Right cardiac atrium (tissue), 5 donors: Measurements from ENCODE around the gene ALK. TPM values are rescaled to one million over a fixed set of nuclear protein-coding genes. Genes with fewer than 3 reads are reported as not detected.
A peak's percentile ranks its signal among the peaks of the same experiment; 100 is the strongest.

Experiments
- ATAC-seq, 2 donors: fragments of 200-7000 bp; cut with Tn5 transposase; one replicate each; pipeline versions ENCODE4 v1.8.0 to v1.9.1; 2020; ENCODE audit warnings: moderate library complexity in 2 of 2, mild to moderate bottlenecking in 1 of 2
- DNase-seq, 3 donors: peaks; one replicate each; pipeline ENCODE4 v3.0.0-alpha.2; 2020
- H3K27ac ChIP-seq: one replicate; pipeline ENCODE4 v1.5.1; 2013; ENCODE audit warnings: mild to moderate bottlenecking, low read length, control low read depth, moderate library complexity
- H3K27me3 ChIP-seq: one replicate; pipeline ENCODE4 v1.6.1; 2013; ENCODE audit not compliant: control insufficient read depth, insufficient read depth
- H3K4me1 ChIP-seq: one replicate; pipeline ENCODE4 v1.6.1; 2013; ENCODE audit warnings: low read length; ENCODE audit not compliant: control insufficient read depth, insufficient read depth
- H3K4me3 ChIP-seq: one replicate; pipeline ENCODE4 v1.5.1; 2013; ENCODE audit warnings: low read length, control low read depth
- H3K9me3 ChIP-seq: one replicate; pipeline ENCODE4 v1.6.1; 2013; ENCODE audit warnings: low read length; ENCODE audit not compliant: control insufficient read depth
- WGBS: extraction: QIAGEN DNeasy Blood & Tissue Kit; methylation state at CpG from one replicate; pipeline ENCODE4 v1.1.7; 2013; 5-methylcytosine and 5-hydroxymethylcytosine counted together
- intact Hi-C, 4 donors: fragments of 100-400 bp; cut with DNase I; formaldehyde crosslinking; loops; one replicate each; pipeline versions ENCODE4 v1.11.0 to v1.14.0; 2022 to 2023
- polyA plus RNA-seq: library from polyadenylated mRNA; stranded (reverse); fragments of 200-250 nt; gene quantifications from one replicate; pipeline ENCODE4 v1.2.3, GENCODE V29; 2013
- total RNA-seq, 4 donors: library from RNA; stranded (reverse); fragmentation: NEBNext Ultra II Directional; extraction: Animal tissue kit (Norgen Biotek cat#: 25700); gene quantifications; one replicate each; pipeline ENCODE4 v1.2.1, GENCODE V29; 2021
- donor health status: healthy with polysubstance abuse.
- donor health status: DM: no; HTN: yes; CAD: no.
- donor health status: DM: no; HTN: no; CAD: no.
- donor health status: DM: no; HTN: yes; CAD: no; lungs with severe emphysema.
- donor health status: DM: yes; HTN: yes; CAD: no.

The ALK gene
- total and polyA plus RNA-seq, 5 donors = 0.05 to 0.17 (median 0.10) TPM; not detected in 1

DNA sequence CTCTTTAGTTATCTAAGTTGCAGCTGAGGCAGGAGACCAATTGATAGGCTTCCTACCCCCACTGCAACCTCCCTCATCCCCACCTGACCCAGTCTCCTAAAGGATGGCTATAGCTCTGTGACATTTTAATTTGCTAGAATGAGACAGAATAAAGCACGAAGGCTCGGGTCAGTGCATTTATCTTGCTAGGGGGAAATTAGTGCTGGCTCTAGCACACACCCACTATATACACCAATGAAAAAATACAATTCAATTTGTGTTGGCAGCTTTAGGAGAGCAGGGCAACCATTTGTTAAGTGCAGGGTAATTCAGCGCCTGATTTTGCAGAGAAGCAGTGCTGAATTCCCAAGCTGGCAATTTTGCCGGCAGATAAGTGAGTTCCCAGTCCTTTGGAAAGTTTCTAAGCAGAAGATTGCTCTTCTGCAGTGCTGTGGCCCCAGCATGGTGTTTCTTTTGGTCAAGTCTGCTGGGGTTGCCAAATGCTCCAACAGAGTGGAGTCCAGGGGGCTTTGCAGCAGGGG lies 346.0 kb downstream of the ALK start:
- intact Hi-C loops = no loop called here
- 73% methylated on average over 4 of the region's 4 CpGs for WGBS
- no peaks in the 10 kb centered on the region for H3K4me1 ChIP-seq
- H3K9me3 ChIP-seq = no peaks in the 10 kb centered on the region
- DNase-seq (no peak), ATAC-seq (no peak)
- H3K27ac ChIP-seq = no peak overlapping the region
- no peaks in the 10 kb centered on the region for H3K27me3 ChIP-seq
- H3K4me3 ChIP-seq = no peak overlapping the region

DNA sequence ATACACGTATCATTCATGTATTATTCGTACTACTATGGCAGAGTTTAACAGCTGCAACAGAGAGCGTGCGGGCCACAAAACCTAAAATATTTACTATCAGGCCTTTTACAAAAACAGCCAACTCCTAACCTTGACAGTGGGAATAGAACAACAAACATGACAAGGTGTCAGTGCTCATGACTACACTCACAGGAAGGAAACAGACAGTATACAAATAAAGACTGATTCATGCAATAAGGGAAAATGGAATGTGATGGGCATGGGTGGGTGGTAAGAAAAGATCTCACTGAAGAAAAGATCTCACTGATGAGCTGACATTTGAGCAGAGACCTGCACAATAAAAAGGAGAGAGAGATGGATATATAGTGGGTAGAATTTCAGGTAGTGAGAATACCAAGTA lies 347.8 kb downstream of the ALK start:
- Histone ChIP-seq H3K27ac (no peak overlapping the region), H3K4me3 (no peak overlapping the region), H3K9me3 (no peaks in the 10 kb centered on the region), H3K4me1 (no peaks in the 10 kb centered on the region), H3K27me3 (no peaks in the 10 kb centered on the region)
- DNase-seq = no peak
- intact Hi-C loops = no loop called here
- no peak for ATAC-seq
- WGBS = 93% methylated on average over 4 of the region's 4 CpGs

DNA sequence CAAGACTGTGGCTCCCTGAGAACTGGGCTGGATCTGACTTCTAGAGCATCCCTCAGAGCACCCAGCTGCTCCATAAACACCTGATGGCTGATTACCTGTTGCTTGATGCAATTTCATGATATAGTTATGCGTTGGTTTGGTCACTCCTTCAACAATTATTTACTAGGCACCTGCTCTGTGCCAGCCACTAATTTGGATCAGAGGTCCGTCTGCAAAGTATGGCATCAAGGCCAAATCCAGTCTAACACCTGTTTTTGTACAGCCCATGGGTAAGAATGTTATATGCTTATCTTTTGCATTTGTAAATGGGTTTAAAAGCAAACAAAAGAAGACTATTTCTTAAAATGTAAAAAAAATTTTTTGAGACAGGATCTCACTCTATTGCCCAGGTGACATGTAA lies 348.2 kb downstream of the ALK start:
- Histone ChIP-seq H3K27ac (no peak overlapping the region), H3K9me3 (no peaks in the 10 kb centered on the region), H3K4me1 (no peaks in the 10 kb centered on the region), H3K27me3 (no peaks in the 10 kb centered on the region), H3K4me3 (no peak overlapping the region)
- intact Hi-C loops = no loop called here
- ATAC-seq (no peak), DNase-seq (no peak)
- WGBS = 89% methylated on average over 2 of the region's 2 CpGs

DNA sequence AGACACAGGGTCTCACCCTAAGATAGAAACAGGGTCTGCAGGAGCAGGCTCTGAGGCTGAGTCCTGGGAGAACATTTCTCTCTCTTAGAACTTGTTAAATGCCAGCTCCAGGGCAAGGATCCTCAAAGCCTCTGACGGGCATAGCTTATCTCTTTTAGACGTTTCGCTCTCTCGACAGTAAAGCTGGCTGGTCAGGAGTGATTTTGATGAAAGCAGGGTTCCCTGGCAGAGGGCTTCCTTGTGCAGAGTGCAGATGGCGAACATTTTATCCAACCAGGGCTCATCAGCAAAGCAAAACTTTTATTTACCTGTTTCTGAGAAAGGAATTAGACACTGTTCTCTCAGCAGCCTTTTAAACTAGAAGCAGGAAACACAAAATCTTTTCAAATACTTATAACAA lies 350.8 kb downstream of the ALK start:
- intact Hi-C loops = no loop called here
- peaks cover 2% of the 10 kb centered on the region for H3K27me3 ChIP-seq
- DNase-seq (no peak), ATAC-seq (no peak)
- 46% methylated on average over 5 of the region's 5 CpGs for WGBS
- H3K9me3 ChIP-seq = no peaks in the 10 kb centered on the region
- no peak overlapping the region for H3K27ac ChIP-seq
- H3K4me1 ChIP-seq = no peaks in the 10 kb centered on the region
- no peak overlapping the region for H3K4me3 ChIP-seq

DNA sequence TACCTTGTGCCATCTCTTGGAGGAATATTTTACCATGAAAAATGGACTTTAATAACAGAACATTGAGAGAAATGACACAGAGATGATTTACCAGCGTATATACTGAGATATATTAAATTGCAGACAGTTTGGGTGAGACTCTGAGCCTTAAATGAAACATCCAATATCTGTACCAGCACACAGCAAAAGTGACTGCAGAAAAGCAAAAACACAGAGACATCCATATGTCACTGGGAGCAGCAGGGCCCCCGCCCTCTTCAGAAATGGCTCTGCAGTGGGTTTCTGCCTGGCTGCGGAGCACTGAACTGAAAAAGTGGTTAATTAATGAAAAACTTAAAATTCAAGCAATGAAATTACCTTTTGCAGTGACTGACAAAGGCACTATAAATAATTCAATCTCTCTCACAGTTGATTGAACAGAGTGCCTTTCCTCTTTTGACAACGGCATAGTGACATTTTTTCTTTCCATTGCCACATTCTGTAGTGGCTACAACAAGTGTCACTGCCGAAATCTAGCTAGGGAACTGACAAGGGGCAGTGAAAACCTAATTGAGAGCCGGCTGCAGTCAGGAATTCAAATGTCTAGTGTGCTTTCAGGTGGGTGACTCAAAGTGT lies 353.4 kb downstream of the ALK start:
- Histone ChIP-seq H3K27me3 (peaks cover 2% of the 10 kb centered on the region), H3K4me3 (no peak overlapping the region), H3K27ac (no peak overlapping the region), H3K4me1 (no peaks in the 10 kb centered on the region), H3K9me3 (no peaks in the 10 kb centered on the region)
- DNase-seq (no peak), ATAC-seq (no peak)
- 74% methylated on average over 6 of the region's 6 CpGs for WGBS
- intact Hi-C loops = no loop called here

DNA sequence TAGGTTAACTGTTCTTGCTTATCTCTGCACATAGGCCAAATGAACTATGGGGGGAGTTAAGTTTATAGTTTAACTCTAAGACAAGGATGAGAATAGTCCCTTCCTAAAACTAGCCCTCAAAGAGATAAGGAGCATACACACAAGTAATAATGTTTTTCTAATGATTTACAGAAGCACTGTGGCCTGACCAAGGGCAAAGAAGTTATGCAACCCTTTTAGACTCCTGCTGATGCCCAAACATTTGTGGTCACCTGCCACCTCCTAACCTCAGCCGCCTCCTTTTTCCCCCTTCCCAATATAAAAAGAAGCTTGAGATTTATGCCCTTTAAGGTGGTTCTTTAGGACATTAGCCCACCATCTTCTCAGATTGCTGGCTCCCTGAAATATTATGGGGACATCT lies 357.7 kb downstream of the ALK start:
- Histone ChIP-seq H3K27ac (no peak overlapping the region), H3K27me3 (peaks cover 2% of the 10 kb centered on the region), H3K4me1 (no peaks in the 10 kb centered on the region), H3K4me3 (no peak overlapping the region), H3K9me3 (no peaks in the 10 kb centered on the region)
- intact Hi-C loops = no loop called here
- no peak for DNase-seq
- ATAC-seq = no peak
- WGBS = 96% methylated on average over 1 of the region's 1 CpG

DNA sequence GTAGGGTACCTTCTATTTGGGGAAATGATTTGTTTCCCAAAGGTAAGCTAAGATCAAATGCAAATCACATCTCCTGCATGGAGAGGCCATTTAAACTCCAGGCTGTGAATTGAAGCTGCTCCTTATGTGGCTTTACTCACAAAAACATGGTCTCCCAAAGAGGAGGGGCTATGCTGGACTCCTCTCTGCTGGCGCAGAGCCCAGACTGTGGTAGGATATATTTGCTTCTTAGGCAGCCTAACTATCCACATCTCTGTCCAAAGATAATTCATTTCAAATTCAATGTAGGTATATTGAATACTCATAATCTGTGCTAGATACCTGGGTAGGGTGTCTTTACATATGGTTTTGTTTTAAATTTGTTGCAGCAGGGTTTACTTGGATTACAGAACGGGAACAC lies 358.5 kb downstream of the ALK start:
- no peak for ATAC-seq
- peaks cover 2% of the 10 kb centered on the region for H3K27me3 ChIP-seq
- intact Hi-C loops = no loop called here

DNA sequence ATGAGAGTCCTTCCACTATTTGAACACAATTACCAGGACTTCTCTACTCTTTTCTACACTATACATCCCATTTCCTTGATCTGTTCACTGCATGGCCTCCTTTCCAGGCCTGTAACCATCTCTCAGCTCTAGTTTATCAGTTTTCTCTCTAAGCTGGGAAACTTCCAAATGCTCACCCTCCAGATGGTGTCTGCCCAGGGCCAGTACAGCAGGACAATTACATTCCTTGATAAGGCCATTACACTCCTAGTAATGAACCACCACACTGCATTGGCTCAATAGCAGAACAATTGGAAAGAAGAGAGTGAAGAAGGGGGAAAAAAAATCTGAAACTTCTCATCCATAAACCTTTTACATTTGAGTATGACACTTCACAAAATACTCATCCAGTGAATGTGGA lies 359.1 kb downstream of the ALK start:
- Histone ChIP-seq H3K27ac (no peak overlapping the region), H3K9me3 (no peaks in the 10 kb centered on the region), H3K4me1 (no peaks in the 10 kb centered on the region), H3K27me3 (peaks cover 2% of the 10 kb centered on the region), H3K4me3 (no peak overlapping the region)
- peak in 1 of 2 donors; percentile 53 for ATAC-seq
- no peak for DNase-seq
- intact Hi-C loops = no loop called here

More for the DNA sequence above, 358.5 kb downstream of the ALK start:
- 84% methylated on average over 2 of the region's 2 CpGs for WGBS
- Histone ChIP-seq H3K27ac (no peak overlapping the region), H3K9me3 (no peaks in the 10 kb centered on the region), H3K4me1 (no peaks in the 10 kb centered on the region), H3K4me3 (no peak overlapping the region)
- no peak for DNase-seq

DNA sequence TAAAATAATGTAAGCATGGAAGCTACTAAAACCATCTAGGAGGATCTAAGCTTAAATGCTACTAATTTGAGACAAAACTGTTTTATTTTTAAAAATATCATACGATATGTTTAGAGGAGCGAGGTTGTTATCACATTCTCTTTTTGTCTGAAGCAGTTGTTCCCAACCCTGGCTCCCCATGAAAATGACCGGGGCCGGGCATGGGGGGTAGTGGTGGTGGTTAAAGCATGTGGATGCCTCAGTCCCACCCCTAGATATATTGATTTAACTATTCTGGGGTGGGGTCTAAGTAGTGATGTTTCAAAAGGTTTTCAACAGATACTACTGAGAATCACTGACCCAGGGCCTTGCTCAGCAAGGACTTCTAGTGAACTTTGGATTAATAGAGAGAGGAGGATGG lies 359.8 kb downstream of the ALK start:
- no peak overlapping the region for H3K4me3 ChIP-seq
- H3K9me3 ChIP-seq = no peaks in the 10 kb centered on the region
- 93% methylated on average over 4 of the region's 4 CpGs for WGBS
- intact Hi-C loops = no loop called here
- no peaks in the 10 kb centered on the region for H3K4me1 ChIP-seq
- no peaks in the 10 kb centered on the region for H3K27me3 ChIP-seq
- DNase-seq (no peak), ATAC-seq (no peak)
- no peak overlapping the region for H3K27ac ChIP-seq

DNA sequence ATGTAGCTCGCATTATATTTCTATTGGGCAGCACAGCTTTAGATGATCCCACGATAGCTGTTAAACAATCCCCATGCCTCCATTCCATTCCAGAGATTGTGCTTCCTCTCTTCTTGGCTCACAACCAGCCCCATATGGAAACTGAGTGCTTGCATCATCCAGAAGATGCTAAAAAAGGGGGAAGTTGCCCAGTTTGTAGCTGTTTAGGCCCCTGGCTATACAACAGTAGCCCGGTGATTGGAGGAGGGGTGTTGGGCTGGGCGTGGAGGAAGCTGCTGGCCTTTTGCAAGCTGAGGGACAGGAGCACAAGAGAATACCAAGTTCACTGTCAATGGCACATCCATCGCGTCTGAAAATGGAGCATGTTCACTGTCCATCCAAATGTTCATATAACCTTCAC lies 360.2 kb downstream of the ALK start:
- ATAC-seq (peak in 1 of 2 donors; percentile 36), DNase-seq (no peak)
- Histone ChIP-seq H3K4me1 (no peaks in the 10 kb centered on the region), H3K4me3 (no peak overlapping the region), H3K9me3 (no peaks in the 10 kb centered on the region), H3K27me3 (no peaks in the 10 kb centered on the region), H3K27ac (no peak overlapping the region)
- WGBS = 70% methylated on average over 6 of the region's 6 CpGs
- intact Hi-C loops = no loop called here

DNA sequence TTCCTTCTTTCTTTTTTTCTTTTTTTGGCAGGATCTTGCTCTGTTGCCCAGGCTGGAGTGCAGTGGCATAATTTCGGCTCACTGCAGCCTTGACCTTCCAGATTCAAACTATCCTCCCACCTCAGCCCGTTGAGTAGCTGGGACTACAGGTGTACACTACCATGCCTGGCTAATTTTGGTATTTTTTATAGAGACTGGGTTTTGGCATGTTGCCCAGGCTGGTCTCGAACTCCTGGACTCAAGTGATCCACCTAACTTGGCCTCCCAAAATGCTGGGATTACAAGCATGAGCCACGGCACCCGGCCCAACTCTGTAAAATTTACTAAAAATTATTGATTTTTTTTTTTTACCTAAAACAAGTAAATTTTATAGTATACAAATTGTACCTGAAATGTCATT lies 360.8 kb downstream of the ALK start:
- Histone ChIP-seq H3K27me3 (no peaks in the 10 kb centered on the region), H3K4me1 (no peaks in the 10 kb centered on the region), H3K9me3 (no peaks in the 10 kb centered on the region), H3K27ac (no peak overlapping the region), H3K4me3 (no peak overlapping the region)
- intact Hi-C loops = no loop called here
- ATAC-seq = no peak
- no peak for DNase-seq
- WGBS = 88% methylated on average over 5 of the region's 5 CpGs

DNA sequence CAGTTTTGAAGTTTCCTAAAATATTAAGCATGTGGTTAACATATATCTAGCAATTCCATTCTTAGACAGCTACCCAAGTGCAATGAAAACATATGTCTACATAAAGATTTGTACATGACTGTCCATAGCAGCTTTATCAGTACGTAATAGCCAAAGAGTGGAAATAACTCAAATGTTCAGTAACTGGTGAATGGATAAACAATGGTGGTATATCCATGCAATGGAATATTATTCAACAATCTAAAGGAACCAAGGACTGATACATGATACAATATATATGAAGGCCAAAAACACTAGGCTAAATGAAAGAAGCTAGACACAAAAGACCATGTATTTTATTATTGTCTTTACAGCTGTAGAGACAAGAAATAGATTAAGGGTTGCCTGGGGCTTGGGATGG lies 361.4 kb downstream of the ALK start:
- no peak overlapping the region for H3K27ac ChIP-seq
- no peaks in the 10 kb centered on the region for H3K27me3 ChIP-seq
- no peak for DNase-seq
- H3K9me3 ChIP-seq = no peaks in the 10 kb centered on the region
- intact Hi-C loops = no loop called here
- H3K4me3 ChIP-seq = no peak overlapping the region
- WGBS = 73% methylated on average over 1 of the region's 1 CpG
- ATAC-seq = no peak
- H3K4me1 ChIP-seq = no peaks in the 10 kb centered on the region
